ENCODE data around the gene ARF1.

The ARF1 gene

DNA sequence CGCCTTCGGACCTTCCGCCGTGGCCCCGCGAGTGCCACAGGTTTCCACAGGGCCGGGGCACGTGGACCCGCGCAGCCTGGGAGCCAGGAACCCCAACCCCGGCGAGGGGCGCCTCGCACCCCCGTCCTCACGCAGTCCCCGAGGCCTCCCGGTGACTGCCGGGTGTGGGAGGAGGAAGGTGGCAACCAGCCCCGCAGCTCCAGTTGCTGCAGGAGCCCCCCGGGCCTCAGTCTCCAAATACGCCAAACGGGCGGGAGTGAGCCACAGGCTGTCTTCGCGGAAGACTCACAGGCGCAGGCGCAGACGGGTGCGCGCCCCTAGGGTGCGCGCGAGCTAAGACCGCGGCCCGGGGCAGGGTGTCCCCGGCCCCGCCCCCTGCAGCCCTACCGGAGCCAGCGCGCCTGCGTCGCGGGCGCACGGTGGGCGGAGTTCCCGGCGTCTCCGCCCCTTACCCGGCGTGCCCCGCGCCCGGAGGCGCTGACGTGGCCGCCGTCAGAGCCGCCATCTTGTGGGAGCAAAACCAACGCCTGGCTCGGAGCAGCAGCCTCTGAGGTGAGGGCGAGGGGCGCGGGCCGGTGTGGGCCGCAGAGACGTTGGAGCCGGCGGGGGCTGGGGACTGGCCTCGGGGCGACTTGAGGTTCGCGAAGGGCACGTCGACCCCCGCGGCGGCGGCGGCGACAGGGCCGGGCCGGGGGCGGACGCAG lies at the start of gene ARF1:
ARF1 (plus strand) TSS at position 495 of the 704 bp plus-strand sequence. CDS start 14,407 bp downstream, outside the sequence.
- DNase-seq (ENCODE audit: low read depth in 2 of 2), result peak; percentile 84 to 89

GRCh38 chr1:228033376-228033775 lies 49.1 kb upstream of the ARF1 start:
- no peak for DNase-seq (ENCODE audit: low read depth in 2 of 2)

DNA sequence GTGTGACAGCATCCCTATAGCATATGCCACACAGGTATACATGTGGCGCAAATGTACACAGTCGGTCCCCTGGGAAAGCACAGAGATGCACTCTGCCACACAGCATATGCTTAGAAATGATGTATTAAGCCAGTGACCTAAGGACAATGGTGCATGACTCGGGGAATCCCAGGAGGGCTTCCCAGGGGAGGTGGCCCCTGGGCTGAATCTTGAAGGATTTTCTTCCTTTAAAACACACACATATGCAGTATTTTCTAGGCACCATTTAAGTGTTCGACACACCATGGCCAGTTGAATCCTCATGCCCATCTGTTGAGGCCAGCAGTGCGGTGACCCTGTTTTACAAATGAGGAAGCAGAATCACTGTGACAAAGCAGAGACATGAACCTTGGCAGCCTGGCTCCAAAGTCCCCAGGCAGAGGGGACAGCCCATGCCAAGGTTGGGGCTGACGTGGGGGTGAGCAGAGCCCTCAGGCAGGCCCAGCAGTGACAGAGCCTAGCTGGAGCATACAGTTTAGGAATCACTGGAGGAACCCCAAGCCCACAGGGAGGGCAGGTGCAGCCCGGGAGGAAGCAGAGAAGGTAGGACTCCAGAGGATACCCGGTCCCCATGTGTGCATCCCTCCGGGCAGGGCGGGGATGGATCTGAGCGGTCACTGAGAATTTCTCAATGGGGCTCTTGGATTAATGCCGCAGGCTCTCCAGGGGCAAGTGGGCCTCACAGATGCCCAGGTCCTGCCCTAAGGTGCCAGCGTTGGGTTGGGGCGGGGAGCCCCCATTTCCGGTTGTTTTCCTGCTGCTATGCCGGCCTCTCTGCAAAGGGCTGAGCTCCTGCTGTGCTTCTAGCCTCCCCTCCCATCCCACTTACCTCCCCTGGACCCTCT lies 47.3 kb upstream of the ARF1 start:
- DNase-seq (ENCODE audit: low read depth in 2 of 2), result no peak

DNA sequence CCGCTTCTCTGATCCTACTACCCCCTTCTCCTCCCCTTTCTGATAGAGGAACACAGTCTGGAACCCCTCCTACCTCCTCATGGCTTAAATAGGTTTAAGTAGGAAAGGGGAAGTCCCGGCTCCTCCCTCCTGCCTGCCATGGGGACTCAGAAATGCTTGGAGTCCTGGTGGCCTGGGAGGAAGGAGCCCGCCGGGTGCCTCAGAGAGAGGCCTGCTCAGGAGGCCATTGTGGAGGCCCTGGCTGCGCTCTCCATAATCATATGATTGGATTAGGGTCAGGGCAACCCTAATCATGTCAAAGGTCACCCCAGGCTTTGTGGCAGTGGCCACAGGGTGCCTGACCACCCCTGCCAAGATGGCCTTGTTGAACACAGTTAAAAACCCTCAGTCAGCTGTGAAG lies 46.7 kb upstream of the ARF1 start:
- DNase-seq (ENCODE audit: low read depth in 2 of 2), result no peak

DNA sequence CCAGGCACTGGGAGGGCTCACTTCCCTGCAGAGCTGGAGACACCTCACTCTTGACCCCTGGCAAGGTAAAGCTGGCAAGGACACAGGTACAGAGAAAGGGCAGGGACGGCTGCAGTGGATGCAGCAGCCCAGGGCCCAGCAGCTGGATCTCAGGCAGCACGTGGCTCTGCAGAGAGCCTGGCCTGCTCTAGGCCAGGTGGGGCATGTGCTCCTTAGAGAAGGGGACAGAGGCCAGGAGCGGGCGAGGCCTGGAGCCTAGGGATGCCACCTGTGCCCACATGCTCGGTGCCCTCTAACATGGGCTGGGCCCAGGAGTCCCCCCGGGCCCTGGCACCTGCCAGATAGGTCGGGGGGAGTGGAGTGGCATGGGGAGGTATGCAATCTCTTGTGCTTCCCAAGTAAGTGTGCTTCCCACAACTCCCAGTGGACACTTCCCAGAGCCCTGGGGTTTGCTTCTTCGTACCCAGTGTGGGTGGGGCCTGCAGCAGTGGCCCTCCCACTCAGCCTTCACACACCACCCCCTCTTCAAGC lies 45.7 kb upstream of the ARF1 start:
- no peak for DNase-seq (ENCODE audit: low read depth in 2 of 2)

DNA sequence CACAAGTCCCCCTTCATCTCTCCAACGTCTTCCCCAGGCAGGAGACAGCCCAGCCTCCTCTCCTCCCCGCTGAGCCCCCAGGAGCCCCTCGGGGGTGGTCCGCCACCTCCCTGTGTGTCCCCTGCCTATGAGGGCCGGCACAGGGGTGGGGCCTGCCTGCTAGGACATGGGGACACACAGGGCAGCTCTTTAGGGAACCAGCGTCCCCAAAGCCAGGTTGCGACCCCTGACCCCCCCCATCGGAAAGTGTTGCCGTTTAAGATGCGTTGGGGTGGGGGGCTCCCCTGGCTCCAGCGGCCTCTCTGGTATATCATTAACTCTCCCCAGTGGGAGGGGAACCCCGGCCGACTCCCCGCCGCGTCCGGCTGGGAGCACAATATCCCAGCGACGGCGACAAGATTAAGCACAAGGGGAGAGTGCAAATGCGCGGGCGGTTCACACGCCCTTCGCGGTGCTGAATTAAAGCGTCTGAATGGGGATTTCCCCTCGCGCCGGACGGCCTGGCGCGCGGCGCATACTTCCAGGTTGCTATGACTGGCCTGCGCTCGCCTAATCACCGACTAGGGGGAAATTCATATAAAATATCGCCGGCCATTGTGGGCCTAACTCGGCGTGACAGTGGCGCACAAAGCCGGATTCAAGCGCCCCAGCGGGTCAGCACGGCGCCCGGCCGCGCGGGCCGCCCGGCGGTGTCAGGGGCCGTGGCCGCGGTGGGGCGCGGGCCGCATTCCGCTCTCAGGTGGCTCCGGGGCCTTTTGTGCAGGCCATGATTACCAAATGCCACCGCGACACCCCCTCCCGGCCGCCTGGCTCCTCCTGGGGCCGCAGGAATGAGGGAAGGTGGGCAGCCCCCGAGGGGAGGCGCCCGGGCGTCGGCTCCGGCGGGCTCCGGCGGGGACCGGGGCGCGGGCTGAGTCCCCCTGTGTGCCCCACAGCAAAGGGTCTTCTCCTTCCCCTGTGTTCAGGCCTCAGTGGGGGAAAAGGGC lies 44.8 kb upstream of the ARF1 start:
- DNase-seq (ENCODE audit: low read depth in 2 of 2), result peak in 1 of 2 experiments; percentile 50

DNA sequence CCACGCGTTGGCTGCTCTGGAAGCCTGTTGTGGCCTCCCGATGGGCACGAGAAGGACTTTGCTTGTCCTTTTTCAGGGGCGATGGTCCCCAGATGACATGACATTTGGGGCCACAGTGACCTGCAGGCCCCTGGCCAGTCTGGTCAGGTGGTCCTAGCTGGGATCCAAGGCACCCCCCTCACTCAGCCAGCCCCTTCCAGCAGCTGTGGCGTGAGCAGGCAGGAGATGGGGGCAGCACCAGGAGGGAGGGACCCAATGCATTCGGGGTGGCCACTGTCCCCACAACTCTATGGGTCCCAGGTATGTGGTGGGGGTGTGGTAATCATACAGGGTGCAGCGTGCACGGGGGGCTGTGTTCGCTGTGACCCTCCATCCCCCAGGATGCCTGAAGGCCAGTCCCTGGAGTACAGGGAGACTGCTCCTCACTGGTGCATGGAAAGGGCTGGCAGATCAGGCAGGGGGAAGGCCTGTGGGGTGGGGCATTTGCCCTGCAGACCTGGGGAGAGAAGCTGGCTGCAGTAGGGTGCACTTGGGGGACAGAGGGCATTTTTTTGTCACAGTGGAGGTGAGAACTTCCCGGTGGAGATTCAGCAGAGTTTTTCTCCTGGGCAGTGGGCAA lies 44.0 kb upstream of the ARF1 start:
- DNase-seq (ENCODE audit: low read depth in 2 of 2), result no peak

GRCh38 chr1:228039006-228039903 lies 43.3 kb upstream of the ARF1 start:
- DNase-seq (ENCODE audit: low read depth in 2 of 2), result no peak

GRCh38 chr1:228039986-228040385 lies 42.5 kb upstream of the ARF1 start:
- no peak for DNase-seq (ENCODE audit: low read depth in 2 of 2)

GRCh38 chr1:228041316-228041715 lies 41.2 kb upstream of the ARF1 start:
- DNase-seq (ENCODE audit: low read depth in 2 of 2), result no peak

GRCh38 chr1:228042508-228042907 lies 40.0 kb upstream of the ARF1 start:
- DNase-seq (ENCODE audit: low read depth in 2 of 2), result no peak

DNA sequence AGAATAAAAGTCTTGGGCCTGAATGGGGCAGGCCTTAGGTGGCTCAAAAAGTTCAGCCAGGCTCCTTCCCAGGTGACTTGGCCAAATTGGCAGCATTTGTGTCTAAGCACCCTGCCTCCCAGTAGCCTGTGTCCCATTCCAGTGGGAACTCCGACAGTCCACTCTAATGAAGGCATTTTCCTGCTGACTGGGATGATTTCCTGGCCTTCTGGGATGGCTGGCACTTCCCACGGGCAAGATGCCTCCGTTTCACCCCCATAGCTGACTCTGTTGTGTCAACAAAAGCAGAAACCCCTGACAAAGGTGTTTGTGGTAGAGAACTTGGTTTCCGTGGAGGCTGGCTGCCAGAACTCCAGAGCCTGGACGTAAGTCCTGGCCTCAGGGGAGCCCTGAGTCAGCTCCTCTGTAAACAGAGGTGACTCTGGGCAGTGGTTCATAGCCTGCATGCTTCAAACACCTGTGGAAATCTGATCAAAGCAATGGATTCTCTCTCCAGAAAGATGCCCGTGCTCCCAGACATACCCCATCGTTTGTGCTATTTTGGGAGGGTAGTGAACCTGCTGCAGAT lies 39.1 kb upstream of the ARF1 start:
- DNase-seq (ENCODE audit: low read depth in 2 of 2), result no peak

DNA sequence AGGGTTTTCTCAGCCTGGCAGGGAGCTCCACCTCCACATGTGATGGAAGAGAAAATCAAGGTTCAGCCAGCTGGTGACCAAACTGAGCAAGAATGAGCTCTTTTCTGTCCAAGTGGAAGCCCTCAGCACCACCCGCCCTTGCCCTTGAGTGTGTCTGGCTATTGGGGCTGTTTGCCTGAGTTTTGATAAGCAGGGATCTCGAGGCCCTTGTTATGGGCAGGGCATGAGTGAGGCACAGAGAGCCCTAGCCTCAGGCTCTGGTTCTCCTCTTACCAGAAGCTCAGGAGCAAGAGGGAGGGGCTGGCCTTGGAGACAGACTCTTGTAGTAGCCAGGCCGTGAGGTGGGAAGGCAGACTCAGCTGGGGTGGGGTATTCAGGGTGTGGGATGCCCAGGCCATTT lies 37.5 kb upstream of the ARF1 start:
- no peak for DNase-seq (ENCODE audit: low read depth in 2 of 2)

- no peak for DNase-seq (ENCODE audit: low read depth in 2 of 2)
Observed at GRCh38 chr1:228045405-228045804, 37.1 kb upstream of the ARF1 start.

DNA sequence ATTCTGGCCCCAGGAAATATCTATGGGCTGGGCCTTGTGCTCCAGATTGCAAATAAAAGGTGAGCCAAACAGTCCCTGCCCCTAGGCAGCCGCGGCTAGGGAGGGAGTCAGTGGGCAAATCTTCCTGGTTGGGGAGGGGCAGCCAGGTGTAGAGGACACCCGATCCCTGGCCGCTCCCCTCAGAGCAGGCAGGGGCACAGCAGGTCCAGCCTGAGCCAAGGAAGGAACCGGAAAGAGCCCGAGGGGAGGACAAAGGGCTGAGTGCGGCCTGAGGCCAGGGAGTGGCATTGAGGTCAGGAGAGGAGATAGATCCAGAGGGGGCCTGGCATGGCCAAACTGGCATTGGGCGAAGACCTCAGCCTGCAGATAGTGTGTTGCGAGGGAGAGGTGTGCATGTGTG lies 36.6 kb upstream of the ARF1 start:
- DNase-seq (ENCODE audit: low read depth in 2 of 2), result no peak

DNA sequence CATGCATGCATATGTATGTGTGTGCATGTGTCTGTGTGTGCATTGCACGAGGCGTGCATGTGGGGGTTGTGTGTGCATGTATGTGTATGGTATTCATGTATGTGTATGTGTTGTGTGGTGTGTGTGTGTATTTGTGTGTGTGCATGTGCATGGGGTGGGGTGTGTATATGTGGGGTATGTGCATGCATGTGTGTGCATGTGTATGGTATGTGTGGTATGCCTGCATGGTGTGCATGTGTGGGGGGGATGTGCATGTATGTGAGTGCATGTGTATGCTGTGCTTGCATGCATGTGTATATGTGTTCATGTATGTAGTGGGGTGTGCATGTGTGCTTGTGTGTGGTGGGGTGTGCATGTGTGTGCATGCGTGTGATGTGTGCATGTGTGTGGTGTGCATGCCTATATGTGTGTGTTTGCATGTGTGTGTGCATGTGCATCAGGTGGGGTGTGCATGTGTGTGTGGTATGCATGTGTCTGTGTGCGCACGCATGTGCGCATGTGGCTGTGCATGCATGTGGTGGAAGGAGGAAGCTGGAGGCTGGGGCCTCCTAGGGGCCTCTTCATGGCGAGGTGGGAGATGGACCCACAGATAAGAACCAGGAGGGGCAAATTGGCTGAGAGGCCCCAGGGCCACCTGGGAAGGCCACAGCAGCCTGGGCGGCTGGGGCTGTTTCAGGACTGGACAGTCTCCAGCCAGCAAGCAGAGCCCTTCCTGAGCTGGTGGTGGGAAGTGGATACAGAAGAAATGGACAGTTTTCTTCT lies 35.9 kb upstream of the ARF1 start:
- DNase-seq (ENCODE audit: low read depth in 2 of 2), result no peak

GRCh38 chr1:228047183-228047466 lies 35.4 kb upstream of the ARF1 start:
- no peak for DNase-seq (ENCODE audit: low read depth in 2 of 2)

DNA sequence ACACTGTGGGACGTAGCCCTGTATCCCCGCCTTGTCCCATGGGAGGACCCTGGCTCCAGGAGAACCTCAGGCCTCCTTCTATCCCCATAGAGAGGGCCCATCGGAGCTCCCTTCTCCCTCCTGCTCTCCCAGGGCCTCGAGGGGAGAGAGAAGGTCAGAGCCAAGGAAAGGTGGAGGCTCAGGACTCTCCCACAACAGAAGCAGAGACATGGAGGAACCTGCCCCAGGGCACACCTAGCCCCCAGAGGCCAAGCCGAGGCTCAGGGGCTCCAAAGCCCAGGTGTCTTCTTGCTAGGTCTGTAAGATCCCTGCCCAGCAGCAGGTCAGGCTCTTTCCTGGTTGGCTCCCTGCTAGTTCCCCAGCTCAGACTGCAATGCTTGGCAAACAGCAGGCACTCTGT lies 34.4 kb upstream of the ARF1 start:
- no peak for DNase-seq (ENCODE audit: low read depth in 2 of 2)

- no peak for DNase-seq (ENCODE audit: low read depth in 2 of 2)
Observed at GRCh38 chr1:228048659-228049298, 33.7 kb upstream of the ARF1 start.
